GM12892 (cell line): ENCODE results near the gene CARD9.

ENCODE experiments used
- POLR2A ChIP-seq: IDR thresholded peaks from 2 replicates; pipeline ENCODE4 v1.6.1; 2011; ENCODE audit warnings: low read depth, low read length, control low read depth
- POLR2AphosphoS5 ChIP-seq: IDR thresholded peaks from 2 replicates; pipeline ENCODE4 v1.6.1; 2011; ENCODE audit warnings: low read depth, low read length, control low read depth
- TAF1 ChIP-seq: IDR thresholded peaks from 2 replicates; pipeline ENCODE4 v1.6.1; 2011; ENCODE audit warnings: low read depth, mild to moderate bottlenecking, control low read depth, low read length, borderline replicate concordance

- no peak for TF ChIP-seq POLR2AphosphoS5
- no peak for TF ChIP-seq POLR2A
- TF ChIP-seq TAF1 = no peak
Measured at GRCh38 chr9:136362450-136362784, 11.1 kb downstream of the CARD9 start.
